Measurements from ENCODE around the gene CCDC136.

CCDC136 gene

DNA sequence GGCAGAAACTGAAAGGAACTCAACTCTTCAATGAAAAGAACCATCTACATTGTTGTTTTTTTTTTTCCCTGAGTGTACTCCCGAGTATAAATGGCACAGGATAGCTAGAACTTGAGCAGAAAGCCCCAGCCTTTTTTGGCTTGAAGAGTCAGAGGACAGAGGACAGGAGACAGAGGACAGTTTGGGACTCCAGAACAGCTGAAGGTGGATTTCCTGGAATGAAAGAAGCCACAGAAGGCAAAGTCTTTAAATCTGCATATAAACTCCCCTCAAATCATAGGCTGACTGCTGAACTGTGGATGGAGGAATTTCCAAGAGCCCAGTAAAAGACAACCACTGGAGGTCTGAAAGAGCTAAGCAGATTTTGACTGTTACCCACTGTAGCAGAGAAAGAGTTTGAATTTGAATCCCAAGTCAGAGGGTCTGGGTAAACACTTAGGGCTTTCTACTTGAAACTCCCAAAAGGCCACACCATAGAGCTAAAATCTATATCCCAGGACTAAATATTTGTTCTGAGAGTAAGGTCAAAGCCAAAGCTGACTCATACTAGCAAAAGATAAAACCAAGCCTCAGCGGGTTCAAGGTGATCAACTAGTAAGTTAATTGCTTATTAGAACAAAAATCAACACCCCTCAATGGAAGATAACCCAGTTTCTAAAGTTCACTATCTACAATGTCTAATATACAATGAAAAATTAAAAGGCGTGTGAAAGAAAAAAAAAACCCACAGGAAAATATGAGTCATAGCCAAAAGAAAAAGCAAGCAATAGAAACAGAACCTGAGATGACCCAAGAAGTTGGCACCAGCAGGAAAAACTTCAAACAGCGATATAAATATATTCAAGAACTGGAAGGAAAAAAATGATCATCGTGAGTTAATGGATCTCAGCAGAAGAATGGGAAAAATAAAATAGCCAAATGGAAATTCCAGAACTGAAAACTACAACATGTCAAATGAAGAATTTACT, 14.3 kb upstream of the CCDC136 start:
- no peak for DNase-seq

- DNase-seq = no peak
Measured at GRCh38 chr7:128778946-128779345, 12.8 kb upstream of the CCDC136 start.

- no peak for DNase-seq
Measured at GRCh38 chr7:128781126-128781525, 10.6 kb upstream of the CCDC136 start.

GRCh38 chr7:128781851-128782250, 9.9 kb upstream of the CCDC136 start:
- no peak for DNase-seq

GRCh38 chr7:128783143-128783861, 8.5 kb upstream of the CCDC136 start:
- DNase-seq = peak; percentile 50

- no peak for DNase-seq
Measured at GRCh38 chr7:128785738-128786137, 6.0 kb upstream of the CCDC136 start.

GRCh38 chr7:128788446-128789412, 3.0 kb upstream of the CCDC136 start:
- no peak for DNase-seq

- no peak for DNase-seq
Measured at GRCh38 chr7:128790315-128791041, 1.3 kb upstream of the CCDC136 start.

GRCh38 chr7:128791972-128792327, 182 bp downstream of the CCDC136 start:
- no peak for DNase-seq

DNA sequence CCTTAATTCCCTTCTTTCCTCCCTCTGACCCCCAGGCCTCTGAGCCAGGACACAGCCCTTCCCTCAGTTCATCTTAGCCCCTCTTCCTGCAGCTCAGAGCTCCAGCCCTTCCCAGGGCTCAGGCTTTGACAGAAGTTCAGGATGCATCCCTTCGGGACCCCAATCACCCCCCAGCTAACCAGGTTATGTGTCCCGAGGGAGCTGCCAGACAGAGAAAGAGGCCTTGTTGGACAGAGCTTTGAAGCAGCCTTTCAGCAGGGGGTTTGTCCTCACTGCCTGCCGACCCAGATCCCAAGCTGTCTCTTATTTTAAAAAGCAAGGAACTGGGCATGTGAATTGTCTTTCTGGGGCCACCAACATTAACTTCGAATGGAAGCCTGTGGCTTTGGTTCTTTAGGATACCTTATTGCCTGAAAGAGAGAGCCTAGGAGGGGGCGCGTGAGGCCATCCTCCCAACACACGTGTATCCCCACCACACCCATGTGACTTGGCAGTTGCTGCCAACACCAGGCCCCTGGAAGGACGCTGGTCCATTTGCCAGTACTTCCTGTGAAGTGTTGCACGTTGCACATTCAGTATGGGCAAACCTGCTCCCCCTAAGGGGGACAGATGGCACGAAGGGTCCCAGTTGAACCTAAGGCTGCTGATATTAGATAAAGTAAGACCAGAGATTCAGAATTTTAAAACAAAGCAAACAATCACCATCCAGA, 858 bp downstream of the CCDC136 start:
- no peak for DNase-seq

GRCh38 chr7:128793181-128793547, 1.4 kb downstream of the CCDC136 start:
- DNase-seq = no peak

DNA sequence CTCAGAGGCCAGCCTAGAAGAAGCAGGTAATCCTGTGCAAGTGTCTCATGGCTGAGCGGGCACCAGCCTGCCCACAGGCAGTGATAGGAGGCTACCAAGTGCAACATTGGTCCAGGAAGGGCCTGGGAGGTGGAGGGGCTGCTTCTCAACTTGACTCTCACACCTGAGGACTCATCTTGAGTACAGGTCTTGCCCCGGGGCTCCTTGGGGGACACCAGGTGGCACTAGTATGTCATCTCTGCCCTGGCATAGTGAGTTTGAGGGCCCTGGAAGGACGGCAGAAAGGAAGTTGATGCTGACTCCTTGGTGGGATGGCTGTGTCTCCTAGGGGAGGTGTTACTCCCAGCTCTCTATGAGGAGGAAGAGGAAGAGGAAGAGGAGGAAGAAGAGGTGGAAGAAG, 2.3 kb downstream of the CCDC136 start:
- DNase-seq = peak; percentile 40

GRCh38 chr7:128794436-128794835, 2.7 kb downstream of the CCDC136 start:
- DNase-seq = no peak

- DNase-seq = no peak
Measured at GRCh38 chr7:128795129-128795528, 3.4 kb downstream of the CCDC136 start.

DNA sequence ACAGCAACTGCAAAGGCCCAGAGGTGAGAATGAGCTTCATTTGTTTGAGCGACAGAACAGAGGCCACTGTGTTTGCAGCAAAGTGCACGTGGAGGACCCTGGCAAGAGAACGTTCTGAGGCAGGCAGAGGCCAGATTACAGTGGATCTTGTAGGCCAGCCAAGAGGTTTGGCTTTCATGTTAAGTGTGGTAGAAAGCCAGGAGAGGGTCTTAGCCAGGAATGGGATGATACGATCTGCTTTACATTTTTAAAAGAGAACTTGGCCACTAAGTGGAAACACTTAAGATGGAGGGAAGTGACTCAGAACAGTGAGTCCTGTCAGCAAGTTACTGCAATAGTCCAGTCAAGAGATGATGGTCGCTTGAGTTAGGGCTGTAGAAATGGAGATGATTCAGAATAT, 4.6 kb downstream of the CCDC136 start:
- DNase-seq = no peak

DNA sequence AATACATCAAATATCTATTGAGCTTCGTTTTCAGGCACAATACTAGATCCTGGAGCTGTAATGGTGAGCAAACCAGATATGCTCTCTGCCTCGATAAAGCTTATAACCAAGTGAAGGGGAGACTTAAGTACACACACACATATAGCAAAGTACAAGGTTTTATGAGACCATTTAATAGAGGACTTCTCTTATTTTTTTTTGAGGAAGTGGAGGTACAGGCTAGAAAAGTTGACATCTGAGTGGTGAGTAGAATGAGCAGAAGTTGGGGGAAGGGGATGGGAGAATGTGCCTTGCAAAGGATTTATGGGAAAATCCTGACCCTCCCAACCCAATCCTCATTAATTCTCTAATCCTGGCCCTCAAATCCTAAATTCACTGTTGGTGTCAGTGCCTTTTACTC, 7.7 kb downstream of the CCDC136 start:
- DNase-seq = no peak

GRCh38 chr7:128800567-128800966, 8.8 kb downstream of the CCDC136 start:
- DNase-seq = no peak

DNA sequence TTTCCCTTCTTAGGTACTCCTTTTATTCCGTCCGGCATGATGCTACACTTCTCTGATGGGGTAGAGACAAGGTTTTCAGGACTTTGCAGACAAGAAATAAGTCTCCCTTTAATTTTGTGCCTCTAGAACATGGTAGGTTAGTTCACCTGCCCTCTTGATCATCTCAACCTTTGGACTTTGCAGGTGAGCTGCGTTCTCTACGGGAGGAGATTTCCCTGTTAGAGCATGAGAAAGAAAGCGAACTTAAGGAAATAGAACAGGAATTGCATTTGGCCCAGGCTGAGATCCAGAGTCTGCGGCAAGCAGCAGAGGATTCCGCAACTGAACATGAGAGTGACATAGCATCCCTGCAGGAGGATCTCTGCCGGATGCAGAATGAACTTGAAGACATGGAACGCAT, 9.2 kb downstream of the CCDC136 start:
- no peak for DNase-seq

GRCh38 chr7:128801667-128802418, 10.1 kb downstream of the CCDC136 start:
- DNase-seq = no peak

- DNase-seq = no peak
Measured at GRCh38 chr7:128804484-128804883, 12.7 kb downstream of the CCDC136 start.

DNA sequence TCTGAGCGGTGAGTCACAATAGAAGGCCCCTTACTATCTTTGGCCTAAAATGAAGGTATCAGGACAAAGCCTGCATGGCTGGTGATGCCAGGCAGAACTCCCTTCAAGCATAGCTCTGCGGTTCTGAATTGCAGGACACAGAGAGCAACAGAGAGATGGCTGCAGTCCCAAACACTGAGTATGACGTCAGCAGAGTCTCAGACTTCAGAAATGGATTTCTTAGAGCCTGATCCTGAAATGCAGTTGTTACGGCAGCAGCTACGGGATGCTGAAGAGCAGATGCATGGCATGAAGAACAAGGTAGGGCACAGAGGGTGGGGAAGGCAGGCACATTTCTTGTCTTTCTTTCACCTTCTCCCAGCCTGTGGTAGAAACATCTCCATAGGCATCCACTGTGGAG, 13.5 kb downstream of the CCDC136 start:
- DNase-seq = no peak
